ENCODE data around the gene ASB3. TPM values are rescaled to one million over a fixed set of nuclear protein-coding genes. Genes with fewer than 3 reads are reported as not detected.
A peak's percentile ranks its signal among the peaks of the same experiment; 100 is the strongest.

ASB3 gene
- total and polyA plus RNA-seq, 8 donors: 0.58 to 53.6 (median 5.7) TPM

GRCh38 chr2:53770264-53770663 is 16.5 kb downstream of the ASB3 start:
- TF ChIP-seq EP300 (IDR thresholded peaks at IDR 0.05): no peak
- TF ChIP-seq POLR2A (IDR thresholded peaks at IDR 0.05): no peak
- TF ChIP-seq CTCF (IDR thresholded peaks at IDR 0.05): no peak
- peak in 1 of 3 donors; percentile 10 for TF ChIP-seq POLR2AphosphoS5 (IDR thresholded peaks at IDR 0.05)
- no peaks in the 10 kb centered on the region for H3K9me3 ChIP-seq
- 33 to 62% (median 47%) methylated on average over 4 of the region's 4 CpGs for WGBS, 5 donors

GRCh38 chr2:53769318-53769945 is 17.3 kb downstream of the ASB3 start:
- intact Hi-C loops (cut with DNase I; ENCODE audit: low total_unique reads): no loop called here
- 89 to 96% (median 93%) methylated on average over 13 to 15 of the region's 15 CpGs for WGBS, 5 donors
- peaks cover 8 to 47% (median 30%) of the 10 kb centered on the region in 4 donors for H3K4me1 ChIP-seq

More at GRCh38 chr2:53770264-53770663, 16.5 kb downstream of the ASB3 start:
- intact Hi-C loops (cut with DNase I; ENCODE audit: low total_unique reads): no loop called here
- Histone ChIP-seq H3K4me3 (no peak overlapping the region), H3K4me1 (peaks cover 0 to 39% (median 21%) of the 10 kb centered on the region in 4 donors), H3K36me3 (peaks cover 0 to 11% (median 5%) of the 10 kb centered on the region in 4 donors), H3K27me3 (no peaks in the 10 kb centered on the region), H3K27ac (no peak overlapping the region)
- no peak for DNase-seq

GRCh38 chr2:53768242-53768542 is 18.6 kb downstream of the ASB3 start:
- peaks cover 1 to 12% (median 7%) of the 10 kb centered on the region in 4 donors for H3K36me3 ChIP-seq
- TF ChIP-seq POLR2AphosphoS5 (IDR thresholded peaks at IDR 0.05): no peak
- no peak for TF ChIP-seq EP300 (IDR thresholded peaks at IDR 0.05)
- TF ChIP-seq CTCF (IDR thresholded peaks at IDR 0.05): no peak
- no peak for TF ChIP-seq POLR2A (IDR thresholded peaks at IDR 0.05)
- no peaks in the 10 kb centered on the region for H3K27me3 ChIP-seq
- DNase-seq: no peak
- H3K4me3 ChIP-seq: peak overlapping the region; percentile 82 to 93 (median 88)
- H3K9me3 ChIP-seq: no peaks in the 10 kb centered on the region
- 1 to 3% (median 2%) methylated on average over 12 of the region's 12 CpGs for WGBS, 5 donors
- peak overlapping the region; percentile 74 to 86 (median 82) for H3K27ac ChIP-seq
- intact Hi-C loops (cut with DNase I; ENCODE audit: low total_unique reads): no loop called here
- peaks cover 11 to 50% (median 30%) of the 10 kb centered on the region in 4 donors for H3K4me1 ChIP-seq

More at GRCh38 chr2:53769318-53769945, 17.3 kb downstream of the ASB3 start:
- no peak for DNase-seq
- H3K36me3 ChIP-seq: peaks cover 0 to 16% (median 5%) of the 10 kb centered on the region in 4 donors
- no peak overlapping the region for H3K4me3 ChIP-seq
- TF ChIP-seq POLR2A (IDR thresholded peaks at IDR 0.05): no peak
- no peak for TF ChIP-seq CTCF (IDR thresholded peaks at IDR 0.05)
- TF ChIP-seq EP300 (IDR thresholded peaks at IDR 0.05): no peak
- TF ChIP-seq POLR2AphosphoS5 (IDR thresholded peaks at IDR 0.05): no peak
- no peaks in the 10 kb centered on the region for H3K9me3 ChIP-seq
- no peaks in the 10 kb centered on the region for H3K27me3 ChIP-seq
- H3K27ac ChIP-seq: no peak overlapping the region

- intact Hi-C loops (cut with DNase I; ENCODE audit: low total_unique reads): no loop called here
- Histone ChIP-seq H3K4me3 (peak within 1 kb of the TSS; percentile 82 to 93 (median 88)), H3K27ac (peak within 1 kb of the TSS; percentile 74 to 86 (median 82)), H3K36me3 (peaks cover 6 to 18% (median 13%) of the 10 kb centered on the region in 4 donors), H3K4me1 (peaks cover 11 to 50% (median 30%) of the 10 kb centered on the region in 4 donors), H3K9me3 (no peaks in the 10 kb centered on the region), H3K27me3 (no peaks in the 10 kb centered on the region)
- peak; percentile 89 to 95 for DNase-seq
- TF ChIP-seq POLR2A (IDR thresholded peaks at IDR 0.05): peak in 1 of 4 donors; percentile 16
- TF ChIP-seq EP300 (IDR thresholded peaks at IDR 0.05): no peak
- TF ChIP-seq POLR2AphosphoS5 (IDR thresholded peaks at IDR 0.05): peak; percentile 25 to 77 (median 56)
- TF ChIP-seq CTCF (IDR thresholded peaks at IDR 0.05): peak in 5 of 7 experiments; percentile 29 to 63 (median 42)
- WGBS, 5 donors: 0% methylated on average over 44 to 46 of the region's 46 CpGs
These were observed 19.1 kb downstream of the ASB3 start, which contains the start of gene CHAC2 for GRCh38 chr2:53767405-53768241. CHAC2 (plus strand) TSS chr2:53767804; CDS start chr2:53767887, 83 bp downstream.

Measured in stomach (tissue), 9 donors.